Ectodermal cell (in vitro differentiated cells): ENCODE measurements around the gene SMCO4.
A peak's percentile ranks its signal among the peaks of the same experiment; 100 is the strongest.

ENCODE experiments used
- H3K27ac ChIP-seq: 2 replicates; pipeline ENCODE4 v1.7.0; 2013; ENCODE audit warnings: mild to moderate bottlenecking, low read depth, low read length; ENCODE audit not compliant: insufficient read depth, poor library complexity, severe bottlenecking
- H3K27me3 ChIP-seq: 2 replicates; pipeline ENCODE4 v1.7.0; 2013; ENCODE audit warnings: mild to moderate bottlenecking, low read length; ENCODE audit not compliant: insufficient read depth, control insufficient read depth, poor library complexity, severe bottlenecking
- H3K36me3 ChIP-seq: one replicate; pipeline ENCODE4 v1.7.0; 2013; ENCODE audit warnings: low read length; ENCODE audit not compliant: control insufficient read depth, insufficient read depth
- H3K4me1 ChIP-seq: one replicate; pipeline ENCODE4 v1.7.0; 2013; ENCODE audit warnings: low read length; ENCODE audit not compliant: control insufficient read depth, insufficient read depth
- H3K4me3 ChIP-seq: 2 replicates; pipeline ENCODE4 v1.7.0; 2013; ENCODE audit warnings: low read depth, low read length, control low read depth; ENCODE audit not compliant: insufficient read depth
- H3K9me3 ChIP-seq: 2 replicates; pipeline ENCODE4 v1.7.0; 2013; ENCODE audit warnings: mild to moderate bottlenecking, low read length, moderate library complexity; ENCODE audit not compliant: control insufficient read depth
- WGBS, 2 experiments: methylation state at CpG; one replicate each; pipeline ENCODE4 v1.1.7; 2013; ENCODE audit warnings: missing lambda C conversion rate in 2 of 2; 5-methylcytosine and 5-hydroxymethylcytosine counted together

The SMCO4 gene

DNA sequence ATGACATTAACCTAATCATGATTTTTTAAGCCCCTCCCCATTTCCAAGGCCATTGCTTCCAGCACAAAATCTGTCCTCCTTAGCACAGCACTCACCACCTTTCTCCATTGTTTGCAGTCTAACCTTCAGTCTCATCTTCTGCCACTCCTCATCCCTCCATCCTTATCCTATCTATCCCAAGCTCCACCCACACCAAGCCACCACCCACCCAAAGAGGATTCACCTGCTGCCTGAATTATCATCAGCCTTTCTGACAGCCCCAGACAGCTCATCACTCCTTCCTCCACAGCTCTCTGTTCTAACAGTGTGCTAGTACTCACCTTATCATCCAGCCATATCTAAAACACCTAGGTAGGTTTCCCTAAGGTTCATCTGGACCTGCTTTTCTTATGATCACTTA, 20.7 kb upstream of the SMCO4 start:
- no peaks in the 10 kb centered on the region for H3K36me3 ChIP-seq
- no peaks in the 10 kb centered on the region for H3K27me3 ChIP-seq
- no peaks in the 10 kb centered on the region for H3K4me1 ChIP-seq
- H3K27ac ChIP-seq, result no peak overlapping the region
- no peak overlapping the region for H3K4me3 ChIP-seq
- no peaks in the 10 kb centered on the region for H3K9me3 ChIP-seq

GRCh38 chr11:93560199-93560932, 17.2 kb upstream of the SMCO4 start:
- 65 to 68% methylated on average over 3 of the region's 3 CpGs for WGBS, 2 experiments
- Histone ChIP-seq H3K9me3 (no peaks in the 10 kb centered on the region), H3K4me3 (no peak overlapping the region), H3K4me1 (no peaks in the 10 kb centered on the region), H3K36me3 (no peaks in the 10 kb centered on the region), H3K27me3 (no peaks in the 10 kb centered on the region), H3K27ac (no peak overlapping the region)

GRCh38 chr11:93559681-93560080, 16.5 kb upstream of the SMCO4 start:
- no peaks in the 10 kb centered on the region for H3K36me3 ChIP-seq
- no peak overlapping the region for H3K4me3 ChIP-seq
- H3K27me3 ChIP-seq, result no peaks in the 10 kb centered on the region
- H3K4me1 ChIP-seq, result no peaks in the 10 kb centered on the region
- WGBS, 2 experiments, result 73 to 75% methylated on average over 3 of the region's 3 CpGs
- H3K27ac ChIP-seq, result no peak overlapping the region
- H3K9me3 ChIP-seq, result no peaks in the 10 kb centered on the region

GRCh38 chr11:93552874-93553273, 9.7 kb upstream of the SMCO4 start:
- H3K27ac ChIP-seq, result no peak overlapping the region
- no peaks in the 10 kb centered on the region for H3K9me3 ChIP-seq
- H3K36me3 ChIP-seq, result no peaks in the 10 kb centered on the region
- WGBS, 2 experiments, result 89 to 93% methylated on average over 1 of the region's 1 CpG
- H3K27me3 ChIP-seq, result no peaks in the 10 kb centered on the region
- H3K4me3 ChIP-seq, result no peak overlapping the region
- no peaks in the 10 kb centered on the region for H3K4me1 ChIP-seq

GRCh38 chr11:93549976-93550375, 6.8 kb upstream of the SMCO4 start:
- Histone ChIP-seq H3K4me3 (no peak overlapping the region), H3K36me3 (no peaks in the 10 kb centered on the region), H3K4me1 (no peaks in the 10 kb centered on the region), H3K9me3 (no peaks in the 10 kb centered on the region), H3K27me3 (no peaks in the 10 kb centered on the region), H3K27ac (no peak overlapping the region)
- 77 to 78% methylated on average over 4 of the region's 4 CpGs for WGBS, 2 experiments

- Histone ChIP-seq H3K27me3 (no peaks in the 10 kb centered on the region), H3K9me3 (no peaks in the 10 kb centered on the region)
- 68 to 73% methylated on average over 4 to 6 of the region's 6 CpGs for WGBS, 2 experiments
Observed at GRCh38 chr11:93548679-93549319, 5.6 kb upstream of the SMCO4 start.

GRCh38 chr11:93547773-93548172, 4.6 kb upstream of the SMCO4 start:
- no peak overlapping the region for H3K27ac ChIP-seq
- H3K4me1 ChIP-seq, result no peaks in the 10 kb centered on the region
- H3K36me3 ChIP-seq, result no peaks in the 10 kb centered on the region
- WGBS, 2 experiments, result 82 to 87% methylated on average over 2 of the region's 2 CpGs
- no peaks in the 10 kb centered on the region for H3K27me3 ChIP-seq
- no peak overlapping the region for H3K4me3 ChIP-seq
- no peaks in the 10 kb centered on the region for H3K9me3 ChIP-seq

More at GRCh38 chr11:93548679-93549319, 5.6 kb upstream of the SMCO4 start:
- Histone ChIP-seq H3K4me1 (no peaks in the 10 kb centered on the region), H3K36me3 (no peaks in the 10 kb centered on the region), H3K4me3 (no peak overlapping the region), H3K27ac (no peak overlapping the region)

GRCh38 chr11:93547028-93547427, 3.8 kb upstream of the SMCO4 start:
- no peaks in the 10 kb centered on the region for H3K27me3 ChIP-seq
- peaks cover 3% of the 10 kb centered on the region for H3K4me1 ChIP-seq
- H3K27ac ChIP-seq, result no peak overlapping the region
- WGBS, 2 experiments, result 94 to 95% methylated on average over 2 of the region's 2 CpGs
- no peak overlapping the region for H3K4me3 ChIP-seq
- no peaks in the 10 kb centered on the region for H3K36me3 ChIP-seq
- H3K9me3 ChIP-seq, result no peaks in the 10 kb centered on the region

- Histone ChIP-seq H3K27me3 (no peaks in the 10 kb centered on the region), H3K4me3 (no peak overlapping the region), H3K9me3 (no peaks in the 10 kb centered on the region), H3K36me3 (no peaks in the 10 kb centered on the region), H3K27ac (no peak overlapping the region), H3K4me1 (peaks cover 5% of the 10 kb centered on the region)
- WGBS, 2 experiments, result 77 to 88% methylated on average over 2 of the region's 2 CpGs
Observed at GRCh38 chr11:93545566-93545965, 2.4 kb upstream of the SMCO4 start.

DNA sequence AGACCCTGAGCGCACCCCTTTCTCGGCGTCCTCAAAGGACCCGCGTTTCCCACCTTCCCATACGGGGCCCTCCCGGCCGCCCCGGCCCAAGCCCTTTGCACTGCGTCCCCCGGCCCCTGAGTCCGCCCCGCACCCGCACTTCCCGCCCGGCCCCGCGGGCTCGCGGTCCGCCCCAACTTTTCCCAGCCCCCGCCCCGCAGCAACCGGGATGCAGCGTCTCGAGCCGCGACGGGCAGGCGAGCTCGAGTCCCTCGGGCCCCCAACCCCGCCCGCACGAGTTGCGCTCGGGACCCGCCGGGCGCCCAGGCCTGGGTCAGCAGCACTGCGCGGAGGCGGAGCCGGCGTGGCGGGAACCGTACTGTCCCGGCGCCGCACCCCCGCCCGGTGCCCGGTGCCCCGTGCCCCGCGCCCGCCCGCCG, 371 bp downstream of the SMCO4 start:
- peaks cover 5% of the 10 kb centered on the region for H3K4me1 ChIP-seq
- WGBS, 2 experiments, result 0 to 1% methylated on average over 57 to 59 of the region's 59 CpGs
- H3K36me3 ChIP-seq, result no peaks in the 10 kb centered on the region
- H3K9me3 ChIP-seq, result no peaks in the 10 kb centered on the region
- peak overlapping the region; percentile 56 for H3K4me3 ChIP-seq
- H3K27me3 ChIP-seq, result no peaks in the 10 kb centered on the region
- no peak overlapping the region for H3K27ac ChIP-seq
